ENCODE results near the gene HIGD2A. TPM values are rescaled to one million over a fixed set of nuclear protein-coding genes. Genes with fewer than 3 reads are reported as not detected.

The HIGD2A gene
- total and polyA plus RNA-seq, 2 donors (not counting 3 experiments of a cell fraction or from before 2014, with no cell fraction given): 96.2 to 210 TPM

GRCh38 chr5:176420086-176420485 lies 31.5 kb downstream of the HIGD2A start:
- DNase-seq (ENCODE audit: low read depth, low spot score): no peak
- FAIRE-seq: no peak
- BruUV-seq (replicated peaks): no TSS peak
- dilution Hi-C loops (cut with MboI; ENCODE audit: extremely low pct_ligation_motif_present, low sequenced_read_pairs) (no loop called here), intact Hi-C loops (cut with micrococcal nuclease) (no loop called here)
- no peaks in the 10 kb centered on the region for H3K9me3 ChIP-seq (replicated peaks; ENCODE audit: control insufficient read depth, insufficient read depth, low read length)
- no peak overlapping the region for H3K27ac ChIP-seq (ENCODE audit: insufficient read depth, low read depth, low read length)
- no peaks in the 10 kb centered on the region for H4K20me1 ChIP-seq (replicated peaks; ENCODE audit: control insufficient read depth, extremely low read depth, insufficient read depth, low read length)
- no peaks in the 10 kb centered on the region for H3K27me3 ChIP-seq (ENCODE audit: control insufficient read depth in 2 of 2, insufficient read depth in 2 of 2, low read length in 2 of 2)
- no peak overlapping the region for H3K9ac ChIP-seq (replicated peaks; ENCODE audit: extremely low read depth, insufficient read depth, low read length)
- TF ChIP-seq GATA2 (IDR thresholded peaks at IDR 0.05; ENCODE audit: insufficient read depth, insufficient read length, low read depth, low read length) (no peak), EZH2 (IDR thresholded peaks at IDR 0.05; ENCODE audit: borderline replicate concordance, low read depth, low read length, severe bottlenecking) (no peak), POLR2A (IDR thresholded peaks at IDR 0.05; ENCODE audit: low read depth, low read length) (no peak), POLR2AphosphoS5 (IDR thresholded peaks at IDR 0.05; ENCODE audit: insufficient read depth, low read depth, low read length) (no peak), JUN (IDR thresholded peaks at IDR 0.05; ENCODE audit: borderline replicate concordance, insufficient read depth, insufficient read length, low read depth) (no peak), MYC (IDR thresholded peaks at IDR 0.05; ENCODE audit: low read depth, low read length) (no peak), MAX (IDR thresholded peaks at IDR 0.05; ENCODE audit: insufficient read depth, insufficient read length) (no peak), FOS (IDR thresholded peaks at IDR 0.05; ENCODE audit: borderline replicate concordance, insufficient read depth, low read length) (no peak), CTCF (IDR thresholded peaks at IDR 0.05; ENCODE audit: extremely low read depth in 1 of 2, insufficient read depth in 1 of 2, low read depth in 1 of 2, low read length in 2 of 2) (no peak)
- peaks cover 13% of the 10 kb centered on the region for H3K4me1 ChIP-seq (ENCODE audit: control insufficient read depth, extremely low read depth, insufficient read depth, low read length)
- no peaks in the 10 kb centered on the region for H3K9me1 ChIP-seq (replicated peaks; ENCODE audit: control insufficient read depth, extremely low read depth, insufficient read depth, low read length)
- no peak overlapping the region for H3K4me2 ChIP-seq (ENCODE audit: insufficient read depth, low read length)
- ChIA-PET POLR2A (no interaction called here), CTCF (no interaction called here)
- no peaks in the 10 kb centered on the region for H3K36me3 ChIP-seq (ENCODE audit: control insufficient read depth in 2 of 2, extremely low read depth in 1 of 2, insufficient read depth in 2 of 2, low read length in 2 of 2)
- no peak overlapping the region for H2AFZ ChIP-seq (ENCODE audit: low read depth, low read length)
- H3K79me2 ChIP-seq (ENCODE audit: control insufficient read depth, insufficient read depth, low read length): peaks cover 10% of the 10 kb centered on the region
- H3K4me3 ChIP-seq (replicated peaks in 1 of 3; ENCODE audit: insufficient read depth in 1 of 3, low read depth in 1 of 3, low read length in 3 of 3): no peak overlapping the region
